H1 (cell line): ENCODE results near the gene CPD. TPM values are rescaled to one million over a fixed set of nuclear protein-coding genes. Genes with fewer than 3 reads are reported as not detected.

Source experiments
- CTCF ChIA-PET: fragments of 300-600 bp; sonication (Branson Sonifier 250); formaldehyde crosslinking; loops from one replicate; lab custom pipeline; 2021; ENCODE audit not compliant: partially characterized antibody; lab: Charles Lee
- POLR2A ChIA-PET: fragments of 300-600 bp; sonication (Branson Sonifier 250); formaldehyde crosslinking; loops from one replicate; lab custom pipeline; 2021; ENCODE audit warnings: inconsistent platforms; ENCODE audit not compliant: partially characterized antibody; lab: Charles Lee
- DNase-seq, 2 experiments: peaks; one replicate each; pipeline versions ENCODE4 v3.0.0 to v3.0.0-alpha.2; 2010 to 2022; ENCODE audit warnings: low spot score in 2 of 2, low read depth in 1 of 2, mixed read lengths in 1 of 2
- FAIRE-seq: peaks from 2 replicates; lab custom pipeline; 2011; peaks lifted over from hg19 to GRCh38; lab: Jason Lieb, UNC
- H2AFZ ChIP-seq: 2 replicates; pipeline ENCODE4 v1.8.1; 2012; ENCODE audit warnings: low read length, inconsistent platforms
- H2AK5ac ChIP-seq: 2 replicates; pipeline ENCODE4 v1.6.1; 2013; ENCODE audit warnings: low read depth, low read length
- H2BK120ac ChIP-seq: replicated peaks from 2 replicates; pipeline ENCODE3; 2013; ENCODE audit warnings: low read depth, low read length, inconsistent platforms
- H2BK12ac ChIP-seq: 2 replicates; pipeline ENCODE4 v1.6.1; 2013; ENCODE audit warnings: low read depth, low read length
- H2BK15ac ChIP-seq: 2 replicates; pipeline ENCODE4 v1.6.1; 2013; ENCODE audit warnings: low read length
- H2BK20ac ChIP-seq: 2 replicates; pipeline ENCODE4 v1.6.1; 2013; ENCODE audit warnings: low read length
- H2BK5ac ChIP-seq: 2 replicates; pipeline ENCODE4 v1.6.1; 2013; ENCODE audit warnings: low read depth, low read length
- H3K14ac ChIP-seq: 2 replicates; pipeline ENCODE4 v1.6.1; 2013; ENCODE audit warnings: inconsistent platforms; ENCODE audit not compliant: insufficient read length
- H3K18ac ChIP-seq: 2 replicates; pipeline ENCODE4 v1.6.1; 2013; ENCODE audit warnings: low read length; ENCODE audit errors: extremely low read depth
- H3K23ac ChIP-seq: 2 replicates; pipeline ENCODE4 v1.6.1; 2013; ENCODE audit warnings: inconsistent platforms; ENCODE audit not compliant: insufficient read length
- H3K23me2 ChIP-seq: 2 replicates; pipeline ENCODE4 v1.6.1; 2013; ENCODE audit warnings: low read depth, low read length
- H3K27ac ChIP-seq: 2 replicates; pipeline ENCODE4 v1.6.1; 2011; ENCODE audit warnings: low read depth, low read length, inconsistent platforms
- H3K27me3 ChIP-seq, 4 experiments: replicated peaks in 1 of 4; 1 replicate in 1 of 4; 2 replicates in 3 of 4; pipeline versions ENCODE4 v1.6.1 to v1.8.1; 2011 to 2013; ENCODE audit warnings: low read length in 3 of 4, mild to moderate bottlenecking in 3 of 4, inconsistent platforms in 2 of 4, mixed read lengths in 2 of 4, moderate library complexity in 1 of 4; ENCODE audit not compliant: control insufficient read depth in 3 of 4, insufficient read depth in 3 of 4; ENCODE audit errors: extremely low read depth in 1 of 4
- H3K36me3 ChIP-seq, 4 experiments: 2 replicates each; pipeline versions ENCODE4 v1.6.1 to v1.8.1; 2011 to 2013; ENCODE audit warnings: mild to moderate bottlenecking in 4 of 4, low read length in 3 of 4, moderate library complexity in 2 of 4, control low read depth in 1 of 4, inconsistent platforms in 1 of 4; ENCODE audit not compliant: insufficient read depth in 4 of 4, control insufficient read depth in 2 of 4
- H3K4ac ChIP-seq: replicated peaks from 2 replicates; pipeline ENCODE3; 2013; ENCODE audit warnings: low read length, low read depth, mixed read lengths, inconsistent platforms; ENCODE audit not compliant: insufficient read length
- H3K4me1 ChIP-seq, 4 experiments: replicated peaks in 1 of 4; 1 replicate in 1 of 4; 2 replicates in 3 of 4; pipeline versions ENCODE4 v1.6.1 to v1.8.1; 2011 to 2013; ENCODE audit warnings: low read length in 3 of 4, inconsistent platforms in 2 of 4, mixed read lengths in 1 of 4; ENCODE audit not compliant: insufficient read depth in 4 of 4, control insufficient read depth in 3 of 4
- H3K4me2 ChIP-seq, 2 experiments: 2 replicates each; pipeline versions ENCODE4 v1.6.1 to v1.8.1; 2011 to 2013; ENCODE audit warnings: low read depth in 2 of 2, low read length in 2 of 2, control low read depth in 1 of 2, inconsistent platforms in 1 of 2, mild to moderate bottlenecking in 1 of 2; ENCODE audit not compliant: insufficient read depth in 1 of 2
- H3K4me3 ChIP-seq, 4 experiments: fragments of 200-600, 300-600 bp in 1 of 4; sonication (generic), shearing (Covaris generic), sonication (Bioruptor Twin) in 1 of 4; 2 replicates each; pipeline versions ENCODE4 v1.5.1 to v1.8.1; 2011 to 2016; ENCODE audit warnings: low read length in 4 of 4, low read depth in 3 of 4, control low read depth in 2 of 4, inconsistent platforms in 2 of 4, mild to moderate bottlenecking in 2 of 4, mixed read lengths in 1 of 4, moderate library complexity in 1 of 4; ENCODE audit not compliant: insufficient read depth in 2 of 4; ENCODE audit errors: extremely low read depth in 1 of 4
- H3K56ac ChIP-seq: replicated peaks from 2 replicates; pipeline ENCODE3; 2013; ENCODE audit warnings: low read depth, mild to moderate bottlenecking, mixed read lengths, low read length, inconsistent platforms; ENCODE audit not compliant: insufficient read length
- H3K79me1 ChIP-seq: 2 replicates; pipeline ENCODE4 v1.6.1; 2013; ENCODE audit warnings: low read depth, low read length, control low read depth
- H3K79me2 ChIP-seq, 2 experiments: 2 replicates each; pipeline versions ENCODE4 v1.6.1 to v1.8.1; 2012 to 2013; ENCODE audit warnings: low read length in 2 of 2, mild to moderate bottlenecking in 2 of 2, inconsistent platforms in 1 of 2; ENCODE audit not compliant: insufficient read depth in 2 of 2, control insufficient read depth in 1 of 2
- H3K9ac ChIP-seq, 4 experiments: replicated peaks in 1 of 4; 1 replicate in 1 of 4; 2 replicates in 3 of 4; pipeline versions ENCODE4 v1.6.1 to v1.8.1; 2011 to 2013; ENCODE audit warnings: low read depth in 3 of 4, low read length in 3 of 4, control low read depth in 2 of 4, mild to moderate bottlenecking in 2 of 4, moderate library complexity in 2 of 4, inconsistent platforms in 1 of 4; ENCODE audit errors: extremely low read depth in 1 of 4
- H3K9me3 ChIP-seq, 2 experiments: 2 replicates each; pipeline versions ENCODE4 v1.6.1 to v1.8.1; 2012 to 2013; ENCODE audit warnings: mild to moderate bottlenecking in 2 of 2, moderate library complexity in 2 of 2, control low read depth in 1 of 2, inconsistent platforms in 1 of 2, low read depth in 1 of 2, low read length in 1 of 2, mixed read lengths in 1 of 2; ENCODE audit not compliant: insufficient read depth in 2 of 2
- H4K20me1 ChIP-seq, 2 experiments: replicated peaks in 1 of 2; 2 replicates each; pipeline versions ENCODE3 to v1.8.1; 2011 to 2013; ENCODE audit warnings: inconsistent platforms in 2 of 2, low read length in 2 of 2, mild to moderate bottlenecking in 1 of 2; ENCODE audit not compliant: insufficient read depth in 2 of 2, control insufficient read depth in 1 of 2
- H4K5ac ChIP-seq: 2 replicates; pipeline ENCODE4 v1.6.1; 2013; ENCODE audit warnings: low read length, low read depth, mixed read lengths, inconsistent platforms; ENCODE audit not compliant: insufficient read length
- H4K8ac ChIP-seq: 2 replicates; pipeline ENCODE4 v1.8.0; 2013; ENCODE audit warnings: mild to moderate bottlenecking, moderate library complexity, low read length, inconsistent platforms; ENCODE audit not compliant: insufficient read depth; ENCODE audit errors: extremely low read depth
- H4K91ac ChIP-seq: replicated peaks from 2 replicates; pipeline ENCODE3; 2013; ENCODE audit warnings: low read length, mixed read lengths, inconsistent platforms; ENCODE audit not compliant: insufficient read length
- ASH2L ChIP-seq: fragments of 200-600, 300-600 bp; sonication (generic); IDR thresholded peaks from one replicate; pipeline ENCODE4 v1.7.1; 2017; ENCODE audit warnings: low read length
- TCF12 ChIP-seq: IDR thresholded peaks from 2 replicates; pipeline ENCODE4 v1.6.1; 2011; ENCODE audit warnings: low read depth, mild to moderate bottlenecking, low read length
- WGBS, 2 experiments: shearing (Covaris generic) in 1 of 2; methylation state at CpG; one replicate each; pipeline versions ENCODE4 v1.1.6 to v1.1.7; 2013 to 2015; ENCODE audit warnings: low lambda C conversion rate in 2 of 2, mixed read lengths in 2 of 2, inconsistent platforms in 1 of 2, low coverage in 1 of 2, missing lambda C conversion rate in 1 of 2; ENCODE audit not compliant: insufficient replicate concordance in 2 of 2, insufficient coverage in 1 of 2, insufficient read length in 1 of 2; ENCODE audit errors: extremely low coverage in 1 of 2, missing lambda C conversion rate in 1 of 2; 5-methylcytosine and 5-hydroxymethylcytosine counted together
- polyA plus RNA-seq, 7 experiments: library from polyadenylated mRNA; depleted of rRNA in 3 of 7; stranded (reverse) in 5 of 7; unstranded in 2 of 7; fragments of >200 nt in 5 of 7; fragments of 200-250 nt in 2 of 7; gene quantifications; 1 replicate in 5 of 7; 2 replicates in 1 of 7; 4 replicates in 1 of 7; pipeline versions ENCODE4 v1.2.1 to v1.2.3, GENCODE V29; 2011 to 2013; ENCODE audit warnings: missing spikeins in 2 of 7, mixed read lengths in 2 of 7
- total RNA-seq: library from RNA; stranded (reverse); fragmentation: NEBNext Ultra II Directional; extraction: Animal tissue kit (Norgen Biotek cat#: 25700); gene quantifications from 2 replicates; pipeline ENCODE4 v1.2.1, GENCODE V29; 2021

The CPD gene
- total and polyA plus RNA-seq, 2 of the 8 experiments (the other 6 are each of a cell fraction or from before 2014, with no cell fraction given): 8.6 to 46.2 TPM

DNA sequence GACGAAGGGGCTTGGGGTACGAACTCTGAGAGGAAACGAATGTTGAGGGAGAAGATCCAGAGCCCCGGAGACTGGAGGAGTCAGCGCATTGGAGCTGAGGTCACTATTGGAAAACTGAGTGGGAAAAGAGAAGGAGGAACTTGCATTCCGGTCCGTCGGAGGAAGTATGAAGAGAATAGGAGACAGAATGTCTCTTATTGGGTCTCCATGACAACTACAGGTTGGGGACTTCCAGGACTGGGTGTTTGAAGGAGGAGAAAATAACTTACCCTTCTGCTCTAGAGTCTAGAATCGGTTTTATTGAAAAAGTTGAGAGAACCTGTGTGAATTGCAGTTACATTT, 99.0 kb downstream of the CPD start:
- Histone ChIP-seq H4K5ac (no peak overlapping the region), H2BK5ac (peak overlapping the region; percentile 96; the same call in 1 of the 2 replicates), H3K79me1 (no peaks in the 10 kb centered on the region), H2BK120ac (no peak overlapping the region), H2BK20ac (no peak overlapping the region), H2AFZ (no peak overlapping the region), H3K36me3 (peaks cover 0 to 19% (median 7%) of the 10 kb centered on the region in 4 experiments; a peak in 4 of 8 replicates), H4K8ac (peak overlapping the region; percentile 97; the same call in 1 of the 2 replicates), H3K23me2 (peaks cover 3% of the 10 kb centered on the region; the same call in 1 of the 2 replicates), H3K4me3 (peak overlapping the region; percentile 66 to 90 (median 86)), H2BK15ac (no peak overlapping the region), H3K79me2 (peaks cover 3 to 17% of the 10 kb centered on the region in 2 experiments; a peak in 3 of 4 replicates), H4K20me1 (no peaks in the 10 kb centered on the region), H3K27me3 (no peaks in the 10 kb centered on the region; a peak in 1 of 7 replicates), H2AK5ac (no peak overlapping the region), H3K4me1 (peaks cover 0 to 3% (median 0%) of the 10 kb centered on the region in 4 experiments; a peak in 1 of 7 replicates), H4K91ac (no peak overlapping the region), H3K56ac (peak overlapping the region; percentile 81), H3K27ac (peak overlapping the region; percentile 92), H3K4ac (no peak overlapping the region), H3K9me3 (no peaks in the 10 kb centered on the region), H3K23ac (no peak overlapping the region), H3K14ac (no peak overlapping the region), H3K4me2 (peak overlapping the region; percentile 40 to 69), H2BK12ac (no peak overlapping the region; the same call in 1 of the 2 replicates), H3K18ac (peak overlapping the region; percentile 33; the same call in 1 of the 2 replicates), H3K9ac (peak overlapping the region; percentile 70 to 95 (median 94))
- FAIRE-seq (no peak), DNase-seq (no peak)
- TF ChIP-seq ASH2L (peak; percentile 5), TCF12 (no peak)
- 3% methylated on average over 9 of the region's 9 CpGs; no CpG with 5 or more reads in 1 of the 2 experiments for WGBS, 2 experiments
- CTCF ChIA-PET: interaction anchor here (0.7 to 2.7 kb wide), 7 partner anchors 10 to 195 kb away, joined by 3 to 13 read pairs (median 3); no protein-coding TSS in a partner anchor
- POLR2A ChIA-PET: interaction anchor here (0.8 to 1.4 kb wide), 6 partner anchors 8 to 73 kb away, joined by 3 read pairs; no protein-coding TSS in a partner anchor
